CD14-positive monocyte (primary cell): ENCODE results near the gene ITPK1. TPM values are rescaled to one million over a fixed set of nuclear protein-coding genes. Genes with fewer than 3 reads are reported as not detected.

Experiments used
- DNase-seq, 3 donors: peaks; one replicate each; pipeline ENCODE4 v3.0.0-alpha.2; 2011 to 2022
- H2AFZ ChIP-seq: 2 replicates; pipeline ENCODE4 v1.6.0; 2012; ENCODE audit warnings: mild to moderate bottlenecking, low read depth, low read length, inconsistent platforms; ENCODE audit not compliant: insufficient read depth, poor library complexity, severe bottlenecking
- H3K27ac ChIP-seq, 2 donors: 1 replicate in 1 of 2; 2 replicates in 1 of 2; pipeline ENCODE4 v1.5.1; 2012 to 2013; ENCODE audit warnings: low read length in 2 of 2, control low read depth in 1 of 2, inconsistent platforms in 1 of 2, low read depth in 1 of 2, mild to moderate bottlenecking in 1 of 2
- H3K27me3 ChIP-seq, 2 donors: one replicate each; pipeline versions ENCODE4 v1.6.0 to v1.6.1; 2011 to 2013; ENCODE audit warnings: low read length in 2 of 2; ENCODE audit not compliant: control insufficient read depth in 2 of 2, insufficient read depth in 2 of 2
- H3K36me3 ChIP-seq, 2 donors: replicated peaks in 1 of 2; 1 replicate in 1 of 2; 2 replicates in 1 of 2; pipeline versions ENCODE4 v1.5.1 to v1.6.1; 2012 to 2013; ENCODE audit warnings: low read length in 2 of 2, control low read depth in 1 of 2, inconsistent platforms in 1 of 2, mild to moderate bottlenecking in 1 of 2; ENCODE audit not compliant: insufficient read depth in 2 of 2, control insufficient read depth in 1 of 2
- H3K4me1 ChIP-seq, 2 donors: 1 replicate in 1 of 2; 2 replicates in 1 of 2; pipeline versions ENCODE4 v1.5.1 to v1.6.1; 2012 to 2013; ENCODE audit warnings: low read length in 2 of 2, control low read depth in 1 of 2, inconsistent platforms in 1 of 2, mild to moderate bottlenecking in 1 of 2, moderate library complexity in 1 of 2; ENCODE audit not compliant: insufficient read depth in 2 of 2, control insufficient read depth in 1 of 2
- H3K4me2 ChIP-seq: replicated peaks from 2 replicates; pipeline ENCODE3; 2012; ENCODE audit warnings: low read length, moderate library complexity, mild to moderate bottlenecking; ENCODE audit not compliant: poor library complexity, severe bottlenecking; ENCODE audit errors: extremely low read depth
- H3K4me3 ChIP-seq, 3 experiments: fragments of 200-600 bp in 1 of 3; sonication (generic) in 1 of 3; replicated peaks in 1 of 3; 1 replicate in 2 of 3; 2 replicates in 1 of 3; pipeline ENCODE4 v1.5.1; 2011 to 2013; ENCODE audit warnings: low read length in 3 of 3, mild to moderate bottlenecking in 3 of 3, control low read depth in 2 of 3, low read depth in 2 of 3, inconsistent platforms in 1 of 3, moderate library complexity in 1 of 3
- H3K79me2 ChIP-seq: 2 replicates; pipeline ENCODE4 v1.6.0; 2012; ENCODE audit warnings: mild to moderate bottlenecking, control low read depth, inconsistent platforms, low read length, moderate library complexity; ENCODE audit not compliant: insufficient read depth
- H3K9ac ChIP-seq: 2 replicates; pipeline ENCODE4 v1.6.0; 2017; ENCODE audit warnings: low read length, mild to moderate bottlenecking; ENCODE audit not compliant: insufficient read depth, poor library complexity, severe bottlenecking
- H3K9me3 ChIP-seq, 2 donors: replicated peaks in 1 of 2; 1 replicate in 1 of 2; 2 replicates in 1 of 2; pipeline versions ENCODE4 v1.5.1 to v1.6.1; 2012 to 2013; ENCODE audit warnings: low read length in 2 of 2, control low read depth in 1 of 2; ENCODE audit not compliant: control insufficient read depth in 1 of 2, insufficient read depth in 1 of 2
- H4K20me1 ChIP-seq: 2 replicates; pipeline ENCODE4 v1.6.0; 2012; ENCODE audit warnings: mild to moderate bottlenecking, low read length, control low read depth, moderate library complexity; ENCODE audit not compliant: insufficient read depth
- H3K27ac Mint-ChIP-seq, 7 donors: one replicate each; pipeline ENCODE4 v1.8.0; 2020; ENCODE audit warnings: mild to moderate bottlenecking in 7 of 7, mixed read lengths in 7 of 7, moderate library complexity in 6 of 7, inconsistent platforms in 2 of 7
- H3K27me3 Mint-ChIP-seq, 3 donors: one replicate each; pipeline ENCODE4 v1.8.0; 2021 to 2022; ENCODE audit warnings: low read depth in 3 of 3, mild to moderate bottlenecking in 3 of 3, mixed read lengths in 3 of 3, moderate library complexity in 3 of 3, inconsistent platforms in 1 of 3
- H3K36me3 Mint-ChIP-seq, 2 donors: one replicate each; pipeline ENCODE4 v1.8.0; 2020; ENCODE audit warnings: mixed read lengths in 2 of 2, inconsistent platforms in 1 of 2, mild to moderate bottlenecking in 1 of 2
- H3K4me1 Mint-ChIP-seq: one replicate; pipeline ENCODE4 v1.8.0; 2020; ENCODE audit warnings: mild to moderate bottlenecking, mixed read lengths
- H3K4me3 Mint-ChIP-seq, 2 donors: one replicate each; pipeline ENCODE4 v1.8.0; 2020; ENCODE audit warnings: mild to moderate bottlenecking in 2 of 2, mixed read lengths in 2 of 2, moderate library complexity in 1 of 2
- H3K9me3 Mint-ChIP-seq, 7 donors: one replicate each; pipeline ENCODE4 v1.8.0; 2020 to 2022; ENCODE audit warnings: mixed read lengths in 7 of 7, mild to moderate bottlenecking in 6 of 7, moderate library complexity in 6 of 7, inconsistent platforms in 2 of 7
- CTCF ChIP-seq: fragments of 200-600 bp; IDR thresholded peaks from one replicate; pipeline ENCODE4 v1.8.0; 2022; ENCODE audit warnings: antibody characterized with exemption, mild to moderate bottlenecking
- WGBS: methylation state at CpG from one replicate; pipeline ENCODE4 v1.1.5; 2013; ENCODE audit warnings: missing lambda C conversion rate; ENCODE audit not compliant: insufficient coverage; 5-methylcytosine and 5-hydroxymethylcytosine counted together
- intact Hi-C, 2 donors: fragments of 100-400 bp; cut with micrococcal nuclease; formaldehyde crosslinking; loops; one replicate each; pipeline versions ENCODE4 v1.15.0 to v1.15.1; 2023
- polyA plus RNA-seq, 3 donors: library from polyadenylated mRNA; depleted of rRNA in 1 of 3; unstranded in 2 of 3; stranded (reverse) in 1 of 3; fragments of 300-500 nt in 2 of 3; fragments of >200 nt in 1 of 3; fragmentation: Illumina TruSeq in 2 of 3; gene quantifications; 1 replicate in 2 of 3; 2 replicates in 1 of 3; pipeline ENCODE4 v1.2.3, GENCODE V29; 2012 to 2021

Gene ITPK1
- polyA plus RNA-seq, 3 donors, result 57.1 to 144 (median 63.0) TPM

GRCh38 chr14:93015505-93015904 lies 100.2 kb downstream of the ITPK1 start:
- Histone ChIP-seq H3K4me3 (no peak overlapping the region), H4K20me1 (peaks cover 100% of the 10 kb centered on the region), H3K79me2 (peaks cover 94% of the 10 kb centered on the region), H3K4me2 (no peak overlapping the region), H3K27ac (peak overlapping the region in 1 of 2 donors; percentile 26), H3K9ac (no peak overlapping the region), H3K36me3 (peaks cover 33 to 61% of the 10 kb centered on the region in 2 donors), H3K27me3 (no peaks in the 10 kb centered on the region), H3K4me1 (peaks cover 19 to 27% of the 10 kb centered on the region in 2 donors), H2AFZ (no peak overlapping the region), H3K9me3 (no peaks in the 10 kb centered on the region)
- Mint-ChIP-seq H3K27me3 (no peaks in the 10 kb centered on the region), H3K4me1 (peaks cover 27% of the 10 kb centered on the region), H3K36me3 (peaks cover 38 to 62% of the 10 kb centered on the region in 2 donors), H3K27ac (peak overlapping the region in 2 of 7 donors; percentile 20 to 58), H3K4me3 (no peak overlapping the region), H3K9me3 (peaks cover 0 to 1% (median 0%) of the 10 kb centered on the region in 7 donors)
- no peak for TF ChIP-seq CTCF
- 98% methylated on average over 13 of the region's 15 CpGs for WGBS
- DNase-seq, result no peak
- intact Hi-C loops, result no loop called here

GRCh38 chr14:93015064-93015463 lies 100.7 kb downstream of the ITPK1 start:
- H3K9me3 Mint-ChIP-seq, result peaks cover 0 to 1% (median 0%) of the 10 kb centered on the region in 7 donors
- no peak for DNase-seq
- H3K27me3 ChIP-seq, result no peaks in the 10 kb centered on the region
- WGBS, result 100% methylated on average over 5 of the region's 5 CpGs
- H3K27ac Mint-ChIP-seq, result peak overlapping the region in 2 of 7 donors; percentile 58 to 64
- peak overlapping the region in 1 of 2 donors; percentile 26 for H3K27ac ChIP-seq
- peaks cover 100% of the 10 kb centered on the region for H4K20me1 ChIP-seq
- no peak overlapping the region for H2AFZ ChIP-seq
- peaks cover 31% of the 10 kb centered on the region for H3K4me1 Mint-ChIP-seq
- no peak overlapping the region for H3K9ac ChIP-seq
- peaks cover 40 to 61% of the 10 kb centered on the region in 2 donors for H3K36me3 Mint-ChIP-seq
- no peaks in the 10 kb centered on the region for H3K27me3 Mint-ChIP-seq
- no peak overlapping the region for H3K4me3 Mint-ChIP-seq
- peaks cover 94% of the 10 kb centered on the region for H3K79me2 ChIP-seq
- intact Hi-C loops, result no loop called here
- no peak overlapping the region for H3K4me2 ChIP-seq
- H3K9me3 ChIP-seq, result no peaks in the 10 kb centered on the region
- no peak for TF ChIP-seq CTCF
- no peak overlapping the region for H3K4me3 ChIP-seq
- H3K4me1 ChIP-seq, result peaks cover 19 to 27% of the 10 kb centered on the region in 2 donors
- peaks cover 33 to 60% of the 10 kb centered on the region in 2 donors for H3K36me3 ChIP-seq
